HG03571 (cell line): ENCODE measurements around the gene MUSTN1.

Source experiments
- ATAC-seq: cut with Tn5 transposase; IDR thresholded peaks from one replicate; pipeline ENCODE4 v1.9.1; 2021; ENCODE audit not compliant: unreplicated experiment

MUSTN1 gene

DNA sequence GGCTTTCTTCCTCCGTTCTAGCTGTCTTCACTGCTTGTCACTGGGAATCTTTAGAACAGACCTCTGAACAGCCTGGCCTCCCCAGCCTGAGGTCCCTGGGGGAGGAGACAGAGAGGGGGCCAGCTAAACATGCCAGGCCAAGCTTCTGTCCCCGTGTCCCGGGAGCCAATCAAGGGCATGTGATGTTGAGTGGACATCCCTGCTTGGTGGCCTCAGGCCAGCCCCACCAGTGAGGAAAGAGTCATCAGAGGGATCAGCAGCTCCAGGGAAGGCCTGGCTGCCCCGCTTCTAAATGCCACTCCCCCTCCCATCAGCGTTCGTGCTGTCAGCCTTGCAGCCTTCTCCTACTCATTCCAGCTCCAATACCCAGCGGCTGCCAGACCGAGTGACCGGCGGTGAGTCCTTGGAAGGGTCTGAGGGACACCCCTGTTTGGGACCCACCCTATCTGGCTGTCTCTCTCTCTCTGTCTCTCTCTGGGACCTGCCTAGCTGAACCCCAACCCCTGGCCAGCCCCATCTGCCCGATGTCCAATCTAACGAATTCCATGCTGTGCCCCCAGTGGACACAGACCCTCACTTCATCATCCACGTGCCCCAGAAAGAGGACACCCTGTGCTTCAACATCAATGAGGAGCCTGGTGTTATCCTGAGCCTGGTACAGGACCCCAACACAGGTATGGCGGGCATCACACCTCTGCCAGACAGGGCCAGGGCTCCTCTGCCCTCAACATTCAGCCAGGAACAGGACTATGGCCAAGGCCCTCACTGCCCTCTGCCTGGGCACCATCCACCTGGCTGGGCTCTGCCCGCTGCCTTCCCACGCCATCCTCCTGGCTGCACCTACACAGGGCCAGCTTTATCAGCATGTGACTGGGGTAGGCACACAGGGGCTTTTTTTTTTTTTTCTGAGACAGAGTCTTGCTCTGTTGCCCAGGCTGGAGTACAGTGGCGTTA, 46.9 kb downstream of the MUSTN1 start:
- no peak for ATAC-seq

DNA sequence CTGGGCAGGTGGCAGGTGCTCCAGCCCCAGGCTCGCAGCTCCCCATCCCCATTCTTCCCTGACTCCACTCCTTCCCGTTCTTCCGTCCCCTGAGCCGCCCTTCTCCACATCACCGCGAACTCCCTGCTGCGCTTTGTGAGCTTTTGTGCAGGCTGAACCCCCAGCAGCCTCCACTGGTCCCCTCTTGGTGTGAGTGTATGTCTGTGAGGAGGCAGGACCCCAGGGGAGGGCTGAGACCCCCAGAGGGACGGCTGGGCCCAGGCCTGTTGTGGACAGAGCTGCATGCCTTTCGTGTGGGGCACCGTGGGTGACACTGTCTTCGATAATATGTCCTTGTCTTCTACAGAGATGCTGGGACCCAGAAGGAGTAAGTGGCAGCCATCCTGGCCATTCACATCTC, 47.6 kb downstream of the MUSTN1 start:
- no peak for ATAC-seq

DNA sequence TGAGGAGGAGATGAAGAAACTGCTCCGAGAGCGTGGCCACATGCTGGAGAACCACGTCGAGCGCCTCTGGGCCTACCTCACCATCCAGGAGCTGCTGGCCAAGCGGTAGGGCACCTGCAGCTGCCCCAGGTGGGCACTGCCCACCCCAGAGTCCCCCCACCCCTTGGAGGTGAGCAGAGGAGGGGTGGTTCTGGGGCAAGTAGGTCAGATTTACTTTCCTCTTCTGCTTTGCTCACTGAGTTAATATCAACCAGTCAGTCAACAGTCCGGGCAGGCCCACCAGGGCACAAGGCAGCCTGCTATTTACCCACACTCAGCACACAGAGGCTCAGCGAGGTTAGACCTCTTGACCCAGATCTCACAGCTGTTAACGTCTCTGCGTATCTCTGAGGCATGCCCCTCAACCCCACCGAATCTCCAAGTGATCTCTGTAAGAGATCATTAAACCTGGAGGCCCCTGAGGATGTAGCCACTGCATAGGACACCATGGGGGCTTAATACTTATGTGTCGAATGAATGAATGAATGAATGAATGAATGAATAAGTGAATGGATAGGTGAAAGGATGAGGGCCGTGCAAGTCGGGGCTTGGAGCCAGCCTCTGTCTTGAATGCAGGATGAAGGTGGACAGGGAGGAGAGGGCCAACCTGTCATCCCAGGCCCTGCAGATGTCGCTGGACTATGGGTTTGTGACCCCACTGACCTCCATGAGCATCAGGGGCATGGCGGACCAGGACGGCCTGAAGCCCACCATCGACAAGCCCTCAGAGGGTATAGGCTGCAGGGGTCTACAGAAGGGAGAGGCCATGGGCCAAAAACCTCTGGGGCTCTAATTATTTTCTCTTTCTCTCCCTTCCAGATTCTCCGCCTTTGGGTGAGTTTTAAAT, 48.2 kb downstream of the MUSTN1 start:
- no peak for ATAC-seq

DNA sequence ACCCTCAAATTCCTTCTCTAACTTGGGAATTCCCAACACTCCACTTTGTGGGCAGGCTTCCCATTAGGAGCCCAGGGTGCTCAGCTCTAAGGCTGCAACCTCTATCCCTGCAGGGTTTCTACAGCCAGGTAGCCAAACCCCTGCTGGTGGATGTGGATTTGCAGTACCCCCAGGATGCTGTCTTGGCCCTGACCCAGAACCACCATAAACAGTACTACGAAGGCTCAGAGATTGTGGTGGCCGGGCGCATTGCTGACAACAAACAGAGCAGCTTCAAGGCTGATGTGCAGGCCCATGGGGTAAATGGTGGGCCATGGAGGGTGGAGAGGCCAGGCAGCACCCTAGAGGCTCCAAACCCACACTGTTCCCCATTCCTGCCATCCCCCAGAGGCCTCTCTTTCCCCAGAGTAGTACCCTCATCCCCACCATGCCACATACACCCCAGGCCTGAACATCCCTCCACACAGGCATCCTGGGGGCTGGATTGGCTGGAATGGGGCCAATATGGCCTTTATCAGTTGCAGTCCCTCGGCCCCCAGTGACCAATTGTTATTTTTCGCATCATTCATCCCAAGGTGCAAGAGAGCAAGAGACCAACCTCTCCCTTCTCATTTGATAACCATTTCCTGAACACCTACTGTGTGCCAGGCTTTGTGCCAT, 49.8 kb downstream of the MUSTN1 start:
- no peak for ATAC-seq

DNA sequence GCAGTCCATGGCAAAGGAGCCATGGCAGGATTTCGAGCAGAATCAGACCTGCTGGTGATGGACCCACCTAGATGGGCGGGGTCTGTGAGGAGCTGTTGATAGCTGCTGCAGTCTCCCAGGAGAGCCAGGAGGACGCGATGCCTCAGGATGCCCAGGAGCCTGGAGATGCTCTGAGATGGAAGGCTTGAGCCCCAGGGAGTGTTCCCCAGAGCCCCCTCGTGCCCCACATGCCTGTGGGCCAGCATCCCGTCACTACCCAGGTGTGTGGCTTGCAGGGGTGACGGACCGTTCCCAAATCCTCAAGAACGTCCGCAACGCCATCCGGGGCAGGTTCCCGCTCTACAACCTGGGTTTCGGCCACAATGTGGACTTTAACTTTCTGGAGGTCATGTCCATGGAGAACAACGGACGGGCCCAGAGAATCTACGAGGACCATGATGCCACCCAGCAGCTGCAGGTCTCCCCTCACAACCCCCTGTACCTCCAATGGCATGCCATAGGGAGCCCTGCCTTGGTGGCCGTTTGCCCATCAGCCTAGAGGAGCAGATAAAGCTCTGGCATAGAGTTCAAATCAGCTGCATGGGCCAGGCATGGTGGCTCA, 50.7 kb downstream of the MUSTN1 start:
- no peak for ATAC-seq

DNA sequence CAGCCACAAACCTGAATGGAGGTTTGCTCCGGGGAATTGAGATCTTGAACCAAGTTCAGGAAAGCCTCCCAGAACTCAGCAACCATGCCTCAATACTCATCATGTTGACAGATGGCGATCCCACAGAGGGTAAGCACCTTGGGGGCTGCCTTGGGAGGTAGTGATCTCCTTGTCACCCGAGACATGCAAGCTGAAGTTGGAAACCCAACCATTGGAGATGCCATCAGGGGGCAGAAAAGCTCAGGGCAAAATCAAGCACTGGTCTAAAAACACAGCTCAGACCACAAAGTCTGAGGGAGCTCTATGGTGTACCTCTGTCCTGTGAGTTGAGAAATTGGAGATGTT, 51.6 kb downstream of the MUSTN1 start:
- no peak for ATAC-seq
